DMS153 treated with DMSO at 0.1 percent for 48 hours (cell line): ENCODE measurements around the gene SLC43A3.

ENCODE experiments used
- DNase-seq: peaks from one replicate; lab custom pipeline; 2025; ENCODE audit not compliant: unreplicated experiment; lab: John Stamatoyannopoulos, UW

Gene SLC43A3

DNA sequence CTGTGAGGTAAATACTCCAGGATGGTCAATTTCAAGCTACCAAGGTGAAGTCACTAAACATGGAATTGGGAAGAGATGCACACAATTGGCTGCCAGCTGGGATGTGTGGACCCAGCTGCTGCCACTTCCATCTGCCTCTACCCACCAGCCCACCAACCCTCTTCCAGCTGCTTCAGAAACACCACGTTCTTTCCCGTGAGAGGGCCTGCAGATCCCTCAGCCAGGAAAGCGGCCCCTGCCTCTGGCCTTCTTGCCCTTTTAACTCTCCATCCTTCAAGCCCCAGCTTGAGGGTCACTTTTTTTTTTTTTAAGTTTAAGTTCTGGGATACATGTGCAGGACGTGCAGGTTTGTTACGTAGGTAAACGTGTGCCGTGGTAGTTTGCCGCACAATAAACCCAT, 65.9 kb downstream of the SLC43A3 start:
- DNase-seq = no peak

DNA sequence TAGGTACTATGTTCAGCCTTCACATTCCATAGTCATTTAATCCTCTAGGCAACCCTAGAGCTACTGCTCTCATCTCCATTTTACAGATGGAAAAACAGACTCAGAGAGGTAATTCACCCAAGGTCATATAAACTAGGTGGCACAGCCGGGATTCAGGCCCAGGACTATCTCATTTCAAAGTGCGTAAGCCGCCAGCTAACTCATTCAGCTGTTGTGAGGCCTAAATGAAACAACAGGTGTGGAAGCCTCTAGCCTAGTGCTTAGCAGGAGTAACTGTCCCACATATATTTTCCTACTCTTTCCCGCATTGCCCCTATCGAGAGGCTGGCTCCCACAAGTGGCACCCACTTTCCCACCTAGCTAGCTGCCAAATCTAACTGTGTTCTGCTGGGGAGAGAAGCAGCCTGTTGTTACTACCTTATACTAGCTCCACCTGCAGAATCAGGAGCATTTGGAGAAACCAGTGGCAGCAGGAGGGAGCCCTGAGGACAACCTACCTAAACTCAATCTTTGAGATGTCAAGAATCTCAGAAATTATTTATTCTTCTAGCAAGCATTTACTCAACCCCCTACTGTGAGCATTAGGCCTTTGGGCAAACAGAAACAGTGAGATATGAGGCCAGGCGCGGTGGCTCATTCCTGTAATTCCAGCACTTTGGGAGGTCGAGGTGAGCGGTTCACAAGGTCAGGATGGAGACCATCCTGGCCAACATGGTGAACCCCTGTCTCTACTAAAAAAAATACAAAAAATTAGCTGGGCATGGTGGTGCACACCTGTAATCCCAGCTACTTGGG, 66.8 kb downstream of the SLC43A3 start:
- no peak for DNase-seq

DNA sequence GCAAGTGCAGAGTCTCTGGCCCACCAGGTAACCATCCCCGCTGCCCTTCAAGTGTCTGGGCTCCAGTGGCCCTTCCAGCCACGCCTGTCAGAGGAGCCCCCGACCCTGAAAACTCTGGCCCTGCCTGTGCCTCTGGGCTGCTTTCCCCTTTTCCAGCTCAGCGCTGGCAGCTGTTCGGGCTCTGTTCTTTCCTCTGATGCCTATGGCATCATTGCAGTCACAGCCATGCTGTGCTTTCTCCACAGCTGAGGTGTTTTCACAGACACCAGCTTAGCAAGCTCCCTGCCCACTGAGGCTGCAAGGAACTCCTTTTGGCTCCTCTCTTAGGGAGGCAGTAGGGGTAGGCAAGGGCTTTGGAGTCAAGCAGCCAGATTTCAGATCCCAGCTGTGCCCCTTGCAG, 67.5 kb downstream of the SLC43A3 start:
- DNase-seq = no peak

DNA sequence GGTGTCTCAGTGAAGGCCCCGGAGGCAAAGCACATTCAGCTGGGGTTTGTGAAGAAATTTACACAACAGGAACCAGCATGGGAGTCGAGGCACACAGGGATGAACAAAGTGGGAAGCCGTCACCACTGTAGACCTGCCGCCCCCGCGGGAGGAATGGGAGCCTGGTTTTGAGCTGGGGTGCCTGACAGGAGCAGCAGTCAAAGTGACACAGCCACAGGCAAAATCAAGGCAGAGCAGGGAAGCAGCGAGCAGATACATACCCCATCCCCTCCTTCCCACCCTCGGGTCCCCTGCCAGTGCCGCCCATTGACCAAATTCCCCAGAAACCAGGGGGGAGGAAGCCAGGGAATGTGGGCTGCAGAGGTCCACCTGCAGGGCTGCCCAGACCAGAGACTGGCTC, 67.9 kb downstream of the SLC43A3 start:
- DNase-seq = no peak

DNA sequence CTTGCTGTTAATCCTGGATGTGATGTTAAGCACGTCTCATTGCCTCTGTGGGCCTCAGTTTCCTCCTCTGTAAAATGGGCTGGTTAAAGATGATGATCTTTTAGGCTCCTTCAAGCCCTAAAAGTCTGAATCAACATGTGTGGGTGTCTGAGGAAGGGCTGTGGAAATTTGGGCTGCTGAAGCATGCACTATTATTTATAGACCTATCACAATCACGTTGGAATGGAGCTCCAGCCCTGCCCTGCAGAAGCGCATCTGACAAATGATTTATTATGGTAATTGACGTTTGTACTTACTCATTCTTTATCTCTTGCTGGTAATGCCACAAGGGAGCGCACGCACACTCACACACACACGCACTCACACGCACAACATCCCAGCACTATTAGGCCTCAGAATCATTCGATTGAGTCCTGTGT, 68.4 kb downstream of the SLC43A3 start:
- no peak for DNase-seq

DNA sequence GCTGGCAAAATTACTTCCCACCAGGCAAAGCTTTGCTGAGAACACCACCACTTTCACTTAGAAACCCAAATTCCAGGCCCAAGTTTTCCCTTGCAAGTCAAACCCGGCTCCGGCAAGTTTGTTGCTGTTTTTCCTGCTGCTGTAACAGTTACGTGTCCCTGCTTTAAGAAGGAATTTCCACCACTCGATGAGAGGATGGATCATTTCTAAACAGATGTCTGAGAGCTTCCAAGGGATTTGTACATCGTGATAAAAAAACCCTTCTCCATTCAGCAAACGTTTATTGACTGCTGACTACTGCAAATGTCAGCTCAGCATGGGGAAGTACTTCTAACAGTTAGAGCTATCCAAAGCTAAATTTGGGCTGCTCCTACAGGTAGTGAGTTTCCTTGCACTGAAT, 69.1 kb downstream of the SLC43A3 start:
- no peak for DNase-seq

DNA sequence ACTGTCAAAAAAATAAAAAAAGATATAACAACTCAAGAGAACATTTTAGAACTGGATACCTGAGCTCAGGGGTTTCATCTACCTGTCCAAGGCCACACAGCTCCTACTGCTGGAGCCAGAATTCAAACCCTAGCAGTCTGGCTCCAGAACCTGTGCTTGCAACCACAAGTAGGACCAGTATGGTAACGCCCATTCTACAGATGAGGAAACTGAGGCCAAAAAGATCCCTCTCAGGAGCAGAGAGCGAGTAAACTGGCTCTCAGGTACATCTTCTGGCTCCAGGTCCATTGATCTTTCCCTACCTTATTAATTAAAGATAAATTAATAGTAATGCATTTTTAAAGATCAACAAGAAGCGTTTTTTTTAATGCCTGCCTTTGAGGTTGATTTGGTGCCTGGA, 69.6 kb downstream of the SLC43A3 start:
- DNase-seq = no peak
